Measurements from ENCODE around the gene CCDC88C.
A peak's percentile ranks its signal among the peaks of the same experiment; 100 is the strongest.
"Not testable (repeated sequence)": the region's sequence is repeated elsewhere in the genome, so short reads cannot be mapped to it uniquely, and the experiment has no call there.

The CCDC88C gene, protein sequence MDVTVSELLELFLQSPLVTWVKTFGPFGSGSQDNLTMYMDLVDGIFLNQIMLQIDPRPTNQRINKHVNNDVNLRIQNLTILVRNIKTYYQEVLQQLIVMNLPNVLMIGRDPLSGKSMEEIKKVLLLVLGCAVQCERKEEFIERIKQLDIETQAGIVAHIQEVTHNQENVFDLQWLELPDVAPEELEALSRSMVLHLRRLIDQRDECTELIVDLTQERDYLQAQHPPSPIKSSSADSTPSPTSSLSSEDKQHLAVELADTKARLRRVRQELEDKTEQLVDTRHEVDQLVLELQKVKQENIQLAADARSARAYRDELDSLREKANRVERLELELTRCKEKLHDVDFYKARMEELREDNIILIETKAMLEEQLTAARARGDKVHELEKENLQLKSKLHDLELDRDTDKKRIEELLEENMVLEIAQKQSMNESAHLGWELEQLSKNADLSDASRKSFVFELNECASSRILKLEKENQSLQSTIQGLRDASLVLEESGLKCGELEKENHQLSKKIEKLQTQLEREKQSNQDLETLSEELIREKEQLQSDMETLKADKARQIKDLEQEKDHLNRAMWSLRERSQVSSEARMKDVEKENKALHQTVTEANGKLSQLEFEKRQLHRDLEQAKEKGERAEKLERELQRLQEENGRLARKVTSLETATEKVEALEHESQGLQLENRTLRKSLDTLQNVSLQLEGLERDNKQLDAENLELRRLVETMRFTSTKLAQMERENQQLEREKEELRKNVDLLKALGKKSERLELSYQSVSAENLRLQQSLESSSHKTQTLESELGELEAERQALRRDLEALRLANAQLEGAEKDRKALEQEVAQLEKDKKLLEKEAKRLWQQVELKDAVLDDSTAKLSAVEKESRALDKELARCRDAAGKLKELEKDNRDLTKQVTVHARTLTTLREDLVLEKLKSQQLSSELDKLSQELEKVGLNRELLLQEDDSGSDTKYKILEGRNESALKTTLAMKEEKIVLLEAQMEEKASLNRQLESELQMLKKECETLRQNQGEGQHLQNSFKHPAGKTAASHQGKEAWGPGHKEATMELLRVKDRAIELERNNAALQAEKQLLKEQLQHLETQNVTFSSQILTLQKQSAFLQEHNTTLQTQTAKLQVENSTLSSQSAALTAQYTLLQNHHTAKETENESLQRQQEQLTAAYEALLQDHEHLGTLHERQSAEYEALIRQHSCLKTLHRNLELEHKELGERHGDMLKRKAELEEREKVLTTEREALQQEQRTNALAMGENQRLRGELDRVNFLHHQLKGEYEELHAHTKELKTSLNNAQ (N-terminal part only)

GRCh38 chr14:91417120-91417982 lies at the start of gene CCDC88C:
Gene CCDC88C (minus strand): TSS chr14:91417820. CDS start chr14:91417690, 130 bp downstream.
- peak; percentile 67 to 74 for DNase-seq

GRCh38 chr14:91466192-91466591 lies 48.6 kb upstream of the CCDC88C start:
- no peak for DNase-seq

DNA sequence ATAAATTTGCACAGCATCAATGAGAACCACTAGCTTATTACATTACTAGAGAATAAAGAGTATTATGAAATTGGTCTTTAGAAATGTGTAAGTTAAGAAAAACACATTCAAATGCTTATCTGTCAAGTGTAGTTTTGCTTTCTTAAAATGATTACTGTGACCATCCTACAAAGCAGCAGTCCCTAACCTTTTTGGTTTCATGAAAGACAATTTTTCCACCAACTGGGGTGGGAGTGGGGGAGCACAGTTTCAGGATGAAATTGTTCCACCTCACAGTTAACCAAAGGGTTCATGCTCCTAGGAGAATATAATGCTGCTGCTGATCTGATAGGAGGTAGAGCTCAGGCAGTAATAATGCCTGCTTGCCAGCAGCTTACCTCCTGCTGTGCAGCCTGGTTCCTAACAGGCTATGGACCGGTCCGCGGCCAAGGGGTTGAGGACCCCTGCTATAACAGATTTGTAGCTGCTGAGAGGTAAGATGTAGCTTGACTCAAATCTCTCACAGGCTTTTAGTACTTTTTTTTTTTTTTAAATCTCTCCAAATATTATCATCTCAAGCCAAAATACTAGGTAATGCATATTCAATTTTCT lies 47.1 kb upstream of the CCDC88C start:
- DNase-seq: no peak

GRCh38 chr14:91458612-91459011 lies 41.0 kb upstream of the CCDC88C start:
- DNase-seq: no peak

- no peak for DNase-seq
Observed at GRCh38 chr14:91456283-91456682, 38.7 kb upstream of the CCDC88C start.

DNA sequence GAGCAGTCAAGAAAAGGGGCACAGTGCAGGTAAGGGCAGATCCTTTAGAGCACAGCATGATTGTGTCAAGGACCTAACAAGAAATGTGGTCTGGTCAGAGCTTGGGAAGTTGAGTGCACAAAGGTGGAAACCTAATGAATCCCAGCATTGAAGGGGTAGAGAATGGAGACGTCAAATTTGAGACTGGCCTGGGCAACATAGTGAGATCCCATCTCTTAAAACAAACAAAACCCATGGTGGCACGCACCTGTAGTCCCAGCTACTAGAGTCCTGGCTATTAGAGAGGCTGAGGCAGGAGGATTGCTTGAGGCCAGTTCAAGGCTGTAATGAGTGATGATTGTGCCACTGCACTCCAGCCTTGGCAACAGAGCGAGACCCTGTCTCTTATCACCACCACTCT lies 37.0 kb upstream of the CCDC88C start:
- no peak for DNase-seq

- no peak for DNase-seq
Observed at GRCh38 chr14:91454155-91454554, 36.5 kb upstream of the CCDC88C start.

- DNase-seq: no peak
Observed at GRCh38 chr14:91453744-91454143, 36.1 kb upstream of the CCDC88C start.

DNA sequence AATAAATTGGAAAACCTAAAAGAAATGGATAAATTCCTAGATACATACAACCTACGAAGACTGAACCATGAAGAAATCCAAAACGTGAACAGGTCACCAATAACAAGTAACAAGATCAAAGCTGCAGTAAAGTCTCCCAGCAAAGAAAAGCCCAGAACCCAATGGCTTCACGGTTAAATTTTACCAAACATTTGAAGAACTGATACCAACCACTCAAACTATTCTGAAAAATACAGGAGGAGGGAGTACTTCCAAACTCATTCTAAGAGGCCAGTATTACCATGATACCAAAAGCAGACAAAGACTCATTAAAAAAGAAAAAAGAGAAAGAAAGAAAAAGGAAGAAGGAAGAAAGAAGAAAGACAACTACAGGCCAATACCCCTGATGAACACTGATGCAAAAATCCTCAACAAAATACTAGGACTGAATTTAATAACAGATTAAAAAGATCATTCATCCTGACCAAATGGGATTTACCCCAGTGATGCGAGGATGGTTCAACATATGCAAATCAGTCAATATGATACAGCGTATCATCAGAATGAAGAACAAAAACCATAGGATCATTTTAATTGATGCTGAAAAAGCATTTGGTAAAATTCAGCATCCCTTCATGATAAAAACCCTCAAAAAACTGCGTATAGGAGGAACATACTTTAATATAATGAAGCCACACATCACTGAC lies 26.9 kb upstream of the CCDC88C start:
- no peak for DNase-seq

- DNase-seq: no peak
Observed at GRCh38 chr14:91439345-91439744, 21.7 kb upstream of the CCDC88C start.

- no peak for DNase-seq
Observed at GRCh38 chr14:91438845-91439244, 21.2 kb upstream of the CCDC88C start.

DNA sequence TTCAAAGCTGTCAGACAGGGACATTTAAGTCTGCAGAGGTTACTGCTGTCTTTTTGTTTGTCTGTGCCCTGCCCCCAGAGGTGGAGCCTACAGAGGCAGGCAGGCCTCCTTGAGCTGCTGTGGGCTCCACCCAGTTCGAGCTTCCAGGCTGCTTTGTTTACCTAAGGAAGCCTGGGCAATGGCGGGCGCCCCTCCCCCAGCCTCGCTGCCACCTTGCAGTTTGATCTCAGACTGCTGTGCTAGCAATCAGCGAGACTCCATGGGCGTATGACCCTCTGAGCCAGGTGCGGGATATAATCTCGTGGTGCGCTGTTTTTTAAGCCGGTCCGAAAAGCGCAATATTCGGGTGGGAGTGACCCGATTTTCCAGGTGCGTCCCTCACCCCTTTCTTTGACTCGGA lies 18.6 kb upstream of the CCDC88C start:
- DNase-seq: not testable (repeated sequence)

GRCh38 chr14:91429385-91429784 lies 11.8 kb upstream of the CCDC88C start:
- DNase-seq: no peak

DNA sequence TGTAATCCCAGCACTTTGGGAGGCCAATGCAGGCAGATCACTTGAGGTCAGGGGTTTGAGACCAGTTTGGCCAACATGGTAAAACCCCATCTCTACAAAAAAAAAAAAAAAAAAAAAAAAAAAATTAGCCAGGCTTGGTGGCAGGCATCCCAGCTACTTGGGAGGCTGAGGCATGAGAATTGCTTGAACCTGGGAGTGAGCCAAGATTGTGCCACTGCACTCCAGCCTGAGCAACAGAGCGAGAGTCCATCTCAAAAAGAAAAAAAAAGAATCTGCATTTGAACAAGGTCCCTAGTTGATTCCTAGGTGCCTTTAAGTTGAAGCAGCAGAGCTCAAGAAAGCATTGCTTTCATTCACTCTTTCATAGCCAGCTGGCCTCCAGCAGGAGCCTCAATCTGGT lies 11.3 kb upstream of the CCDC88C start:
- not testable (repeated sequence) for DNase-seq

GRCh38 chr14:91425531-91425944 lies 7.9 kb upstream of the CCDC88C start:
- not testable (repeated sequence) for DNase-seq

GRCh38 chr14:91424813-91425530 lies 7.4 kb upstream of the CCDC88C start:
- no peak for DNase-seq

DNA sequence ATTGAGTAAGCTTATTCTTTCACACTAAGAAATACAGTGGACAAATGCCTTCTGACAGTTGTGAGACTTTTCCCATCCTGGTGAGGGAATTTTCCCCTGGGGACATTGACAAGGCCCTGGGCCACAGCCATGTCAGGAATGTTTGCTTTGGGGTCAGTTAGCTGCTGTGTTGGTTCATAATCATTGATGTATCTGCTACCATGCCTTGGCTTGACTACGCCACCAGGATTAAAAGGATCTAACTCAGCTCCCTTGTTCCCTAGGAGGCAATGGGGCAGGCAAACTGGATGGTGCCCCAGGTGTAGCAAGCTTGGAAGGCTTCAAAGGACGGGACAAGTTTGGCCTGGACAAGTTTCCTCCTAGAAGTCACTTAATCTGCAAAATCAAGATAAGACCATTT lies 3.1 kb upstream of the CCDC88C start:
- no peak for DNase-seq

DNA sequence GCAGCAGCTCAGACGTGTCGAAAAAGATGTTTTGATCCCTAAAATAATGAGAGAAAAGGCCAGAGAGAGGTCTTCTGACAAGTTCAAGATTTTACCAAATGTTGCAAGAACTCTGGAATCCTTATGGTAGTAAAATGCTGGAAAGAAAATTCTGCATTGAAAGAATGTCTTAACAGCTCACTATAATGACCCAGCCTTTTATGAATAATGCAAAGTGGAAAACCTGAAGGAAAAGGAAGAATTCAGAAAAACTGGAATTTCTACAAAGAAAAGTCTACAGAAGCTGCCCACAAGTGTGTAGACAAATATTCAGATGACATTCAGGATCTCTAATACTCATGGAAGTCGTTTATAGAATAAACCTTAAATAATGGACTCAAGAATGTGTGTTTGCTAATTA lies 1.8 kb upstream of the CCDC88C start:
- DNase-seq: no peak

GRCh38 chr14:91419044-91419397 lies 1.4 kb upstream of the CCDC88C start:
- no peak for DNase-seq

- peak; percentile 81 to 84 for DNase-seq
Observed at GRCh38 chr14:91418387-91419043, 895 bp upstream of the CCDC88C start.

Measured in activated CD4-positive, alpha-beta T cell treated with anti-CD3 and anti-CD28 coated beads, Interleukin-2, amount 50 U/mL, for 4 hours (primary cell).